Liver (tissue), 9 donors: ENCODE results near the gene RNF112. TPM values are rescaled to one million over a fixed set of nuclear protein-coding genes. Genes with fewer than 3 reads are reported as not detected.

Experiments used
- DNase-seq: peaks from one replicate; pipeline ENCODE4 v3.0.0-alpha.2; 2017; ENCODE audit warnings: low spot score
- H3K27ac ChIP-seq, 2 donors: one replicate each; pipeline ENCODE4 v1.7.0; 2013; ENCODE audit warnings: inconsistent platforms in 2 of 2, low read length in 2 of 2, control low read depth in 1 of 2, low read depth in 1 of 2, mild to moderate bottlenecking in 1 of 2
- H3K27me3 ChIP-seq, 4 donors: one replicate each; pipeline versions ENCODE4 v1.6.1 to v1.7.0; 2013; ENCODE audit warnings: low read length in 3 of 4, inconsistent platforms in 1 of 4, mild to moderate bottlenecking in 1 of 4, moderate library complexity in 1 of 4; ENCODE audit not compliant: control insufficient read depth in 4 of 4, insufficient read depth in 4 of 4
- H3K36me3 ChIP-seq, 4 donors: one replicate each; pipeline versions ENCODE4 v1.6.1 to v1.7.0; 2013; ENCODE audit warnings: low read length in 3 of 4, mild to moderate bottlenecking in 3 of 4, low read depth in 1 of 4, moderate library complexity in 1 of 4; ENCODE audit not compliant: control insufficient read depth in 4 of 4, insufficient read depth in 3 of 4
- H3K4me1 ChIP-seq, 4 donors: one replicate each; pipeline versions ENCODE4 v1.6.1 to v1.7.0; 2013; ENCODE audit warnings: low read length in 3 of 4, mild to moderate bottlenecking in 3 of 4, moderate library complexity in 1 of 4; ENCODE audit not compliant: control insufficient read depth in 4 of 4, insufficient read depth in 4 of 4
- H3K4me3 ChIP-seq, 3 donors: one replicate each; pipeline versions ENCODE4 v1.6.1 to v1.7.0; 2013; ENCODE audit warnings: low read length in 3 of 3, control low read depth in 1 of 3, low read depth in 1 of 3, mild to moderate bottlenecking in 1 of 3
- H3K9ac ChIP-seq, 2 donors: one replicate each; pipeline ENCODE4 v1.7.0; 2013; ENCODE audit warnings: low read length in 2 of 2, mild to moderate bottlenecking in 2 of 2, moderate library complexity in 2 of 2, control low read depth in 1 of 2, low read depth in 1 of 2
- H3K9me3 ChIP-seq, 4 donors: one replicate each; pipeline versions ENCODE4 v1.6.1 to v1.7.0; 2013; ENCODE audit warnings: low read length in 3 of 4; ENCODE audit not compliant: control insufficient read depth in 4 of 4
- ATF3 ChIP-seq: IDR thresholded peaks from 2 replicates; pipeline ENCODE4 v1.6.1; 2016; ENCODE audit warnings: antibody characterized with exemption
- EGR1 ChIP-seq, 2 donors: IDR thresholded peaks; 2 replicates each; pipeline ENCODE4 v1.6.1; 2016 to 2018; ENCODE audit warnings: antibody characterized with exemption in 2 of 2, low read depth in 2 of 2
- FOXA1 ChIP-seq: IDR thresholded peaks from 2 replicates; pipeline ENCODE4 v1.6.1; 2016; ENCODE audit warnings: antibody characterized with exemption
- FOXA2 ChIP-seq: IDR thresholded peaks from 2 replicates; pipeline ENCODE4 v1.6.1; 2016; ENCODE audit warnings: antibody characterized with exemption
- HNF4A ChIP-seq, 2 donors: conservative IDR thresholded peaks; 2 replicates each; pipeline ENCODE4 v1.6.1; 2016; ENCODE audit warnings: antibody characterized with exemption in 2 of 2, mild to moderate bottlenecking in 2 of 2
- HNF4G ChIP-seq: IDR thresholded peaks from 2 replicates; pipeline ENCODE4 v1.6.1; 2016; ENCODE audit warnings: antibody characterized with exemption
- JUND ChIP-seq, 2 donors: IDR thresholded peaks; 2 replicates each; pipeline ENCODE4 v1.6.1; 2016; ENCODE audit warnings: antibody characterized with exemption in 2 of 2
- MAX ChIP-seq: IDR thresholded peaks from 2 replicates; pipeline ENCODE4 v1.6.1; 2016; ENCODE audit warnings: antibody characterized with exemption
- RAD21 ChIP-seq, 2 donors: IDR thresholded peaks; 2 replicates each; pipeline ENCODE4 v1.6.1; 2016; ENCODE audit warnings: antibody characterized with exemption in 2 of 2, mild to moderate bottlenecking in 2 of 2
- REST ChIP-seq: IDR thresholded peaks from 2 replicates; pipeline ENCODE4 v1.6.1; 2016; ENCODE audit warnings: antibody characterized with exemption, mild to moderate bottlenecking
- RXRA ChIP-seq, 2 donors: IDR thresholded peaks; 2 replicates each; pipeline ENCODE4 v1.6.1; 2017 to 2018; ENCODE audit warnings: antibody characterized with exemption in 2 of 2, mild to moderate bottlenecking in 1 of 2
- SP1 ChIP-seq: IDR thresholded peaks from 2 replicates; pipeline ENCODE4 v1.6.1; 2018; ENCODE audit warnings: antibody characterized with exemption, mild to moderate bottlenecking
- TAF1 ChIP-seq: conservative IDR thresholded peaks from 2 replicates; pipeline ENCODE4 v1.6.1; 2016; ENCODE audit warnings: antibody characterized with exemption, mild to moderate bottlenecking
- YY1 ChIP-seq: IDR thresholded peaks from 2 replicates; pipeline ENCODE4 v1.6.1; 2016; ENCODE audit warnings: antibody characterized with exemption, mild to moderate bottlenecking
- ZBTB33 ChIP-seq: IDR thresholded peaks from 2 replicates; pipeline ENCODE4 v1.6.1; 2016; ENCODE audit warnings: antibody characterized with exemption
- WGBS: extraction: QIAGEN DNeasy Blood & Tissue Kit; methylation state at CpG from one replicate; pipeline ENCODE4 v1.1.7; 2013; 5-methylcytosine and 5-hydroxymethylcytosine counted together
- polyA plus RNA-seq, 2 donors: library from polyadenylated mRNA; stranded (reverse) in 1 of 2; unstranded in 1 of 2; fragments of 200-250 nt in 1 of 2; fragments of >200 nt in 1 of 2; fragmentation: Nextera tagmentation in 1 of 2; extraction: Ambion mirVana in 1 of 2; gene quantifications; one replicate each; pipeline versions ENCODE4 v1.2.1 to v1.2.3, GENCODE V29; 2013 to 2015
- total RNA-seq, 2 donors: library from RNA; depleted of rRNA; stranded (reverse); fragments of >200 nt; gene quantifications; one replicate each; pipeline ENCODE4 v1.2.3, GENCODE V29; 2014
- donor health status: healthy.
- donor health status: healthy.
- donor health status: healthy.
- donor health status: healthy.
- donor health status: healthy.

RNF112 gene
- total and polyA plus RNA-seq, 4 donors, result 0.04 to 0.42 (median 0.20) TPM

- Histone ChIP-seq H3K27me3 (no peaks in the 10 kb centered on the region), H3K4me1 (no peaks in the 10 kb centered on the region), H3K4me3 (no peak overlapping the region), H3K9ac (no peak overlapping the region), H3K27ac (no peak overlapping the region), H3K36me3 (no peaks in the 10 kb centered on the region), H3K9me3 (no peaks in the 10 kb centered on the region)
- WGBS, result 93% methylated on average over 1 of the region's 1 CpG
- no peak for DNase-seq
- TF ChIP-seq HNF4A (conservative IDR thresholded peaks at IDR 0.05), result no peak
- no peak for TF ChIP-seq TAF1
- TF ChIP-seq EGR1 (IDR thresholded peaks at IDR 0.05; ENCODE audit: low read depth in 2 of 2), result no peak
- TF ChIP-seq ATF3, result no peak
- TF ChIP-seq MAX, result no peak
- TF ChIP-seq YY1, result no peak
- no peak for TF ChIP-seq JUND (IDR thresholded peaks at IDR 0.05)
- no peak for TF ChIP-seq FOXA1
- no peak for TF ChIP-seq REST
- TF ChIP-seq SP1, result no peak
- no peak for TF ChIP-seq RXRA (IDR thresholded peaks at IDR 0.05)
- no peak for TF ChIP-seq FOXA2
- TF ChIP-seq RAD21 (IDR thresholded peaks at IDR 0.05), result no peak
These were observed 8.9 kb upstream of the RNF112 start for GRCh38 chr17:19402171-19402570.

GRCh38 chr17:19403021-19403420 is 8.0 kb upstream of the RNF112 start:
- Histone ChIP-seq H3K9me3 (no peaks in the 10 kb centered on the region), H3K4me3 (no peak overlapping the region), H3K36me3 (no peaks in the 10 kb centered on the region), H3K9ac (no peak overlapping the region), H3K27me3 (no peaks in the 10 kb centered on the region), H3K4me1 (no peaks in the 10 kb centered on the region), H3K27ac (no peak overlapping the region)
- WGBS, result 91% methylated on average over 4 of the region's 4 CpGs
- DNase-seq, result no peak
- no peak for TF ChIP-seq YY1

- DNase-seq, result no peak
- Histone ChIP-seq H3K4me1 (no peaks in the 10 kb centered on the region), H3K27ac (no peak overlapping the region), H3K9ac (no peak overlapping the region), H3K9me3 (no peaks in the 10 kb centered on the region), H3K36me3 (no peaks in the 10 kb centered on the region), H3K27me3 (no peaks in the 10 kb centered on the region), H3K4me3 (no peak overlapping the region)
- no peak for TF ChIP-seq HNF4G
- no peak for TF ChIP-seq ZBTB33
- TF ChIP-seq JUND (IDR thresholded peaks at IDR 0.05), result no peak
- TF ChIP-seq SP1, result no peak
- TF ChIP-seq RXRA (IDR thresholded peaks at IDR 0.05), result no peak
- no peak for TF ChIP-seq EGR1 (IDR thresholded peaks at IDR 0.05; ENCODE audit: low read depth in 2 of 2)
- TF ChIP-seq HNF4A (conservative IDR thresholded peaks at IDR 0.05), result no peak
- TF ChIP-seq FOXA2, result no peak
- 88% methylated on average over 1 of the region's 1 CpG for WGBS
These were observed 6.8 kb upstream of the RNF112 start for GRCh38 chr17:19404264-19404663.
